ENCODE results near the gene MAP4.

DNA sequence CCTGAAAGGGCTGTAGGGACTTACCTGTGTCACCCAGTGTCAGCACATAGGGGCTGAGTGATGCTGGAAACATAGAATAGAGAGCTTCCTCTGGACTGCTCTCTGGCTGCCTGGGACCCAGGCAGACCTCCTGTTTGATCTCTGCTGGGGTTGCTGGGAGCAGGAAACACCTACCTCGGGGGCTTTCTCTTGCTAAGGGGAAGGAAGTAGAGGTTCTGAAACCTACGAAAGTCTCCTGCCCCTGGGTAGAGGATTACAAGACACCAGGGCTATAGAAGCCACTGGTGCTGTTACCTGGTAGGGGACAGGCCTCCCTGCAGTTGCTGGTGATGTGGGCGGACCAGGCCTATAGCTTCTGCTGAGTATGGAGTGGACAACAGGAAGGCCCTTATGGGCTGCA is 131.6 kb downstream of the MAP4 start:
- TF ChIP-seq NR3C1 (CRISPR knock-in tag; IDR thresholded peaks at IDR 0.05), result no peak
- TF ChIP-seq, protein P1, sequence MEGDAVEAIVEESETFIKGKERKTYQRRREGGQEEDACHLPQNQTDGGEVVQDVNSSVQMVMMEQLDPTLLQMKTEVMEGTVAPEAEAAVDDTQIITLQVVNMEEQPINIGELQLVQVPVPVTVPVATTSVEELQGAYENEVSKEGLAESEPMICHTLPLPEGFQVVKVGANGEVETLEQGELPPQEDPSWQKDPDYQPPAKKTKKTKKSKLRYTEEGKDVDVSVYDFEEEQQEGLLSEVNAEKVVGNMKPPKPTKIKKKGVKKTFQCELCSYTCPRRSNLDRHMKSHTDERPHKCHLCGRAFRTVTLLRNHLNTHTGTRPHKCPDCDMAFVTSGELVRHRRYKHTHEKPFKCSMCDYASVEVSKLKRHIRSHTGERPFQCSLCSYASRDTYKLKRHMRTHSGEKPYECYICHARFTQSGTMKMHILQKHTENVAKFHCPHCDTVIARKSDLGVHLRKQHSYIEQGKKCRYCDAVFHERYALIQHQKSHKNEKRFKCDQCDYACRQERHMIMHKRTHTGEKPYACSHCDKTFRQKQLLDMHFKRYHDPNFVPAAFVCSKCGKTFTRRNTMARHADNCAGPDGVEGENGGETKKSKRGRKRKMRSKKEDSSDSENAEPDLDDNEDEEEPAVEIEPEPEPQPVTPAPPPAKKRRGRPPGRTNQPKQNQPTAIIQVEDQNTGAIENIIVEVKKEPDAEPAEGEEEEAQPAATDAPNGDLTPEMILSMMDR (CRISPR knock-in tag; IDR thresholded peaks at IDR 0.05), result no peak
- no peak for TF ChIP-seq POLR2A (IDR thresholded peaks at IDR 0.05; ENCODE audit: insufficient read depth in 1 of 2, low read depth in 2 of 2, low read length in 2 of 2)
- TF ChIP-seq, protein P2, sequence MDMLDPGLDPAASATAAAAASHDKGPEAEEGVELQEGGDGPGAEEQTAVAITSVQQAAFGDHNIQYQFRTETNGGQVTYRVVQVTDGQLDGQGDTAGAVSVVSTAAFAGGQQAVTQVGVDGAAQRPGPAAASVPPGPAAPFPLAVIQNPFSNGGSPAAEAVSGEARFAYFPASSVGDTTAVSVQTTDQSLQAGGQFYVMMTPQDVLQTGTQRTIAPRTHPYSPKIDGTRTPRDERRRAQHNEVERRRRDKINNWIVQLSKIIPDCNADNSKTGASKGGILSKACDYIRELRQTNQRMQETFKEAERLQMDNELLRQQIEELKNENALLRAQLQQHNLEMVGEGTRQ (IDR thresholded peaks at IDR 0.05; ENCODE audit: low read depth, low read length), result no peak
- TF ChIP-seq, protein P2 (CRISPR knock-in tag; IDR thresholded peaks at IDR 0.05; ENCODE audit: borderline replicate concordance), result no peak
